ENCODE measurements around the gene ACVR1.
"Not testable (repeated sequence)": the region's sequence is repeated elsewhere in the genome, so short reads cannot be mapped to it uniquely, and the experiment has no call there.

ACVR1 gene

GRCh38 chr2:157759855-157760254 lies 116.3 kb downstream of the ACVR1 start:
- DNase-seq (ENCODE audit: low read depth), result no peak

GRCh38 chr2:157758586-157758985 lies 117.5 kb downstream of the ACVR1 start:
- no peak for DNase-seq (ENCODE audit: low read depth)

DNA sequence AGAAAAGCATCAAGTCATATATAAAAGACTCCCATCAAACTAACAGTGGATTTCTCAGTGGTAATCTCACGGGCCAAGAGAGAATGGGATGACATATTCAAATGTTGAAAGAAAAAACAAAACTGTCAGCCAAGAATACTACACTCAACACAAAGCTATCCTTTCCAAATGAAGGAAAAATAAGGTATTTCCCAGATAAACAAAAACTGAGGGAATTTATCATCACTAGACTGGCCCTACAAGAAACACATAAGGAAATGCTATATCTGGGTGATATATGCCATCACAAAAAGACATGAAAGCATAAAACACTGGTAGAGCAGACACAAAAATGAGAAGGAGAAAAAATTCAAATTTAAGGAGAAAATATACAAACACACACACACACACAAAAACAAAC lies 118.6 kb downstream of the ACVR1 start:
- DNase-seq (ENCODE audit: low read depth), result no peak

- not testable (repeated sequence) for DNase-seq (ENCODE audit: low read depth)
Measured at GRCh38 chr2:157756447-157756846, 119.7 kb downstream of the ACVR1 start.

GRCh38 chr2:157751462-157752058 lies 124.6 kb downstream of the ACVR1 start:
- peak; percentile 57 for DNase-seq (ENCODE audit: low read depth)

- no peak for DNase-seq (ENCODE audit: low read depth)
Measured at GRCh38 chr2:157749684-157750083, 126.4 kb downstream of the ACVR1 start.

DNA sequence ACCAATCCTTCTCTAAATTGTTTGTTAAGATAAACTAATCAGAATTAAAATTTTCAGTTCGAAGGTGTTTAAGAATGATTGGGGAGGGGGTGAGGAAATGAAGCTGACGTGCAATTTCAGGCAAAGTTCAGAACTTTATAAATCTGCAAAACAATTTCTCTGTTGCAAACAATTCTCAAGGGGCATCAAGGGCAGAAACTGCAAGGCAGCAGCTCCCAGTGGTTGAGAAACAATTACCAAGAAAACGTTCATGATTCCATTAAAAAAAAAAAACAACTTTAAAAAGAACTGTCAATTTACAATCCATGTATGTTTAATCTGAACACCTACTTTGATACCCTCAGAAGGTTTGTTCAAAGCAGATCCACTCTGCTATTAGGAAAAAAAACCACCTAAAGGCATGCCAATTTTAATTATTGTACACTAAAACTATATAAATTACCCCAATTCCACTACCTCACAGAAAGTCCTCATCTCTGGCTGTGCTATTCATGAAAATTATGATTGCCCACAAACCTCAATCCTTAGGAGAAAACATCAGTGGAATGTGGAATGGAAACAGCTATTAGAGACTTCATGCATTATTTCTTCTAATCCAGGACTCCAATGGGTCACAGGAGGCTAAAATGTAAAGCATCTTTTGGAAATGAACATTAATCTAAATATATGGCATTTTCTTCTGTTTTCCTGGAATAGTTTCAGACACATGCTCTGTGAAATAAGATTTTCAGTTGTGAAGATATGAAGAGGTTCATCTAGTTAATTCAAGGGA lies 127.6 kb downstream of the ACVR1 start:
- DNase-seq (ENCODE audit: low read depth), result peak; percentile 58

DNA sequence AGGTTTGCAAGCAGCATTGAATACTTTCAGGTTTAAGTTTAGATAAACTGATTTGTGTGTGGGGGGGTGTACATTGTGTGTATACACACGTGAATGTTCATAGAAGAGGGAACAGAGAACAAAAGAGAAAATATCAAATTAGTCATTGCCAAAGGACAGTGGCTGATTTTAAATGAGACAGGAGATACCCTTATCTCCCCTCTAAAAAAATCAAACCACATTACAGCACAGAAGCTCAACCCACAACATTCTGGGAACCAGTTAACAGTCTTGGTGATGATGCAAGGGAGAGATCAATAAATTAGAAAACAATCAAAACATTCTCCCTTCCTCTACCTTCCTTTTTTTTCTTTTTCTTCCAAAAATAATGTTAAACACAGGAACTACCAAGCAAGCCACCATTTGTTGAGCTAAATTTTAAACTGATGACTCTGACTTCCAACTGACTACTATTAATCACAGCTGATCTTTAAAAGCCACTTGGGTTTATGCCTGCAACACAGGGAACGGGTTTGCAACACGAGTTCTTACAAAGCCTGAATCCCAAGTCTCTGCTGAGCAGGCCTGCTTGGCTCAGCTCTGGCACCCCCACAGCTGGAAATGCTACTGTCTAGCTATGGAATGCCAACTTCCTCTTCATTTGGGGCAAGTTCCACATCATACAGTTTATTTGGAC lies 128.3 kb downstream of the ACVR1 start:
- DNase-seq (ENCODE audit: low read depth), result peak; percentile 82

- DNase-seq (ENCODE audit: low read depth), result no peak
Measured at GRCh38 chr2:157747280-157747679, 128.8 kb downstream of the ACVR1 start.

- peak; percentile 59 for DNase-seq (ENCODE audit: low read depth)
Measured at GRCh38 chr2:157746234-157746950, 129.7 kb downstream of the ACVR1 start.

DNA sequence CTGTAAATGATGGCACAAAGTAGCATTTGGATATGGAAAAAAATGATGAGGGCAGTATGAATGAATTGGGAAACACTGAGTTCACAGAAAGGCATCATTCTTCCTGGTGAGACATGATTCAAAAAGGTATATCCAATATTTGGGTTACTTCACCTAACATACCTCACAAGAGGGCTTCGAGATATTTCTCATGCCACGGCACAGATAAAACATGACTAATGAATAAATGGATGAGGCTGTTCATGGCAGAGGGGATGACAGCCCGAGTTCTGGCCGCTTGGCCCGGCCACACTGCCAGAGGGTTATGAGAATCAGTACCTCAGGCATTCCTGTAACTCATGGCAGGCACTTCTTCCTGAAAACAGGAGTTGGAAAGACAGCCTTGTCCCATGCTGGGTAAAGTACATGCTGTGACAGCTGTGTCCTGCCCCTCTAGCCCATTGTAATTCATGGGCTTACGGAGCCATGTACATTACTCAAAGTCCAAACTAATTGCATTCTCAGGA lies 131.5 kb downstream of the ACVR1 start:
- DNase-seq (ENCODE audit: low read depth), result no peak

- no peak for DNase-seq (ENCODE audit: low read depth)
Measured at GRCh38 chr2:157743051-157743450, 133.1 kb downstream of the ACVR1 start.

DNA sequence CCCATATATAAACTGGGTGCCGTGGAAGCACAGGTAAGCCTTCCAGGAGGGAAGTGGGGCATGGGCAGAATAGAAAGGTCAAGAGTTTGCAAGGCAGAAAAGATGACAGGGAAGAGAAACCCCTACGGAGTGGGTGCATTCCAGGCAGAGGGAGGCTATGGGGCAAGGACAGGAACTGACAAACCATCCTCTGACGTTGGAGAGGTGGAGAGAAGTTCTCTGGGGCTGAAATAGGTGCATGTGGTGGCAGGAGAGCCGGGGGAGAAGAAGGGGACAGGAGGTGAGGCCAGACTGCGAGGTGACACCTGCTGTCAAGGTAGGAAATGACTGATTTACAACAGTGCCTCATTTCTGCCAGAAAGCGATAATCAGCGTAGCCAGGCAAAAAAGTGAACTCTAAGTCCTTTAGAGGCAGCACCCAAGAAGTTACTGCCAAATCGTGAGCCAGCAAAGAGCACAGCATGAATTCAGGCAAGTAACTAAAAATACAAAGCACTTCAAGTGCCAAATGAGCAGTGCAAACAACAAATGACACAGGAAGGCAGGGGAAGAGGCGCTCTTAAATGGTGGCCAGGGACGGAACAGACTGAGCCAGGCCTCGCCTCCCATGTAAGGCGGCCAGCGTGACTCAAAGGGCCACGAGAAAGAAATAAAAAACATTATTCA lies 134.2 kb downstream of the ACVR1 start:
- DNase-seq (ENCODE audit: low read depth), result no peak

DNA sequence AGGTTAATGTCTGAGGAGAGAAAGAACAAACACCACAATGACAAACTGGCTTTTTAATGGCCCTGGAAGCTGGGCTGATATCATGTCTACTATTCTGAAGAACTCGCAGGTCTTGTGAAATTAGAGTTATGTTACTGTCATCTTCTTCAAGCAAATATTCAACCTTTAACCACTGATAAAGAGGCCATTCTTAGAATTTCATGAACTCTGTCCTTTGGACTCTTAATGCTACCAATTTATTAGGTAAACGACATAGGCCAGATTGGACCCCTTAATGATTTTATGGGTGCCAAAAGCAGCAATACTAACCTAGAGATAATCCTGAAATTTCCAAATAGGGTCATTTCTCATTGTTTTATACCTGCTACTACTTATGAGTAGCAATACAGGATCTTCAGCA lies 138.5 kb downstream of the ACVR1 start:
- DNase-seq (ENCODE audit: low read depth), result no peak

DNA sequence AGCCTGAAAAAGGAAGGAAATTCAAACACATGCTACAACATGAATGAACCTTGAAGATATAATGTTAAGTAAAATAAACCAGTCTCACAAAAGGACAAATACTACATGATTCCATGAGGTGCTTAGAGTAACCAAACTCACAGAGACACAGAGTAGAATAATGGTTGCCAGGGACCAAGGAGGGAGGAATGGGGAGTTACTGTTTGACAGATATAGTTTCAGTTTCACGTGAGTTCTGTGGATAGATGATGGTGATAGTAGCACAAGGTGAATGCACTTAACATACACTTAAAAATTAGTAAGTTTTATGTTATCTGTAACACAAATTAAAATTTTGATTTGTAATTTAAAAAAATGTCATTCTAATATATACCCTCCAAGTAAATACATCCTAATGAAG lies 140.6 kb downstream of the ACVR1 start:
- DNase-seq (ENCODE audit: low read depth), result no peak

DNA sequence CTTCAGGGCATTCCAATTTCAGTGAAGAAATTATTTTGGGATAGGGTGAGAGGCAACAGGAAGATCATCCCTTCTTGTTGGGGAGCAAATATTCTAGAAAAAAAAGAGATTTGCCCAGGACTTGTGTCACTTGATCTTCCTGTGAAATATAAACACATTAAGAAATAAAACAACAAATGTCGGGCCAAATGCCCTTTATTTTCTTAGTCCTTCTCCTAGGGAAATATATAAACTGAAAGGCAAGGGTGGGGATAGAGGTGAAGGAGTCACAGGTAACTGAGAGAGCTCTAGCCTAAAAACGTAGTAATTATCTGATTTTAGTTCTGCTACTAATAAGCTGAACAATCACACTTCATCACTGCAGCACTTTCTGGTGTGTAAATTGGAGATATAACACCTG lies 142.9 kb downstream of the ACVR1 start:
- DNase-seq (ENCODE audit: low read depth), result no peak

DNA sequence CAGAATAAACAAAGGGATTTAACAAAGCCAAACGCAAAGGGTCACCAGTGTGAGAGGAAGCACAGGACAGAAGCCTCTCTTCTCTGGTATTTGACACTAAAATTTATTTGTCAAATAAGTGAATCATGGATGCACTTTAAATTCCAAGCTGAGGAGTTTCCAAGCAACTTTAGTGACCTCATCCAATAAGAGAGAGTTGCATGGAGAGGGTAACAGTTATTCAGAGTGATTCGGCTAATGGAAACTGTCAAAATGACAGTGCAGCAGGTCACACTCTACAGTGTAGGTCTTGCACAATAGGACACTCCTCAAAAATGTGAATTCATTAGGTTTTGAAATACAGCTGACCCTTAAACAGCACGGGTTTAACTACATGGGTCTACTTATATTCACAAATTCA lies 143.5 kb downstream of the ACVR1 start:
- peak; percentile 56 for DNase-seq (ENCODE audit: low read depth)

- no peak for DNase-seq (ENCODE audit: low read depth)
Measured at GRCh38 chr2:157727693-157728092, 148.4 kb downstream of the ACVR1 start.

DNA sequence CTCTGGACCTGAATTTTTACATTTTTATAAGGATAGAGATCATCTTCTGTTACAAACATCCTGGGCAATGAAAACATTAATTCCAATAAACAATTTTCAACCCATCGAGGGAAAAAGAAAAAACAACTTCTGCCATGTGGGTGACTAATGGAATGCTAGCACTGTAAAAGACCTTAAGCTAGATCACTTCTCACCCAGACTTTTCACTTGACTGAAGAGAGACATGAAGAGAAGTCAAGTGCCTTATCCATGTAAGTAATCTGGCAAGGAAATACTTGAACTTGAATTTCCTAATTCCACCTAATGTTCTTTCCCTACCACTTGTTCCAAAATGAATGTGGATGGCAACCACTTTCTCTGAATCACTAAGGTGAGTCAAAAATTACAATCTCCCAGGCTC lies 149.2 kb downstream of the ACVR1 start:
- DNase-seq (ENCODE audit: low read depth), result no peak

DNA sequence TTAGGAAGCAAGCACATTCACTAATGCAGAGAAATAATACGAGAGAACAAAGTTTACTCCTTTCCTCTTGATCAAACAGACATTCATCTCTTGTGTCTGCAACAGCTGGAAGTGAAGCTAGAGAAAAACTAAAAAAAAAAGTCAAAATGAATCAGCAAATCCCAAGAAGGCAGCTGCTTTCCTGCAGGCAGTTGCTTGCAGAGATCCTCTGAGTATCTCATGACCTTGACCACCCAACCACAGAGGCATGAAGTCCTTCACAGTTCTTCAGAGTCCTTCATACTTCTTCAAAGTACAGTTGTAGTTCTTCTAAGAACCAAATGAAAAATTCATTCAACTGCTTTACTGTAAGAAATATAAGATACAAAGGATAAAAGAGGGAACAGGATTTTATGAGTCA lies 150.3 kb downstream of the ACVR1 start:
- peak; percentile 12 for DNase-seq (ENCODE audit: low read depth)

DNA sequence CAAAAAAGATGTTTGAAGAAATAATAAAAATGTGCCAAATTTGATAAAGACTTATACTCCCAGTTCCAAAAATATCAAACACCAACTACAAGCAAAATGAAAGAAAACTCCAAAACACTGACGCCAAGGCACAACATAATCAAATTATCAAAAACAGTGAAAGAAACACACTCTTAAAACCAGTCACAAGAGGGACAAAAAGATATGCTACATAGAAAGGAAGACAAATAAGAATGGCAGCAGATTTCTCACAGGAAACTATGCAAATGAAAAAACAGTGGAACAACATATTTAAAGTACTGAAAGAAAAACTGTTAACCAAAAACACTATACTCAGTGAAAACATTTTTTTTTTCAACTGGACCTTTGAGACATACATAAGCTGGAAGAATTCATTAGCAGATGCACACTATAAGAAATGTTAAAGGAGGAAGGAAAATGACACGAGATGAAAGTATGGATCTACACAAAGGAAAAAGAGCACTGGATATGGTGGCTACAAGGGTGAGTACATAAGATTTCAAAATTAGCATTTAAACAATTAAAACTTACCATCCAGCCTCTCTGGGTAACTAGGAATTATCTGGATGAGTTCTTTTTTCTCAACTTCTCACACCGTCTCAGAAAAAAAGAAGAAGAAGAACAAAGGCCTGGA lies 153.4 kb downstream of the ACVR1 start:
- DNase-seq (ENCODE audit: low read depth), result peak; percentile 24

Measured in EH (cell line).